ENCODE results near the gene CBX5.
"Not testable (repeated sequence)": the region's sequence is repeated elsewhere in the genome, so short reads cannot be mapped to it uniquely, and the experiment has no call there.

CBX5 gene

DNA sequence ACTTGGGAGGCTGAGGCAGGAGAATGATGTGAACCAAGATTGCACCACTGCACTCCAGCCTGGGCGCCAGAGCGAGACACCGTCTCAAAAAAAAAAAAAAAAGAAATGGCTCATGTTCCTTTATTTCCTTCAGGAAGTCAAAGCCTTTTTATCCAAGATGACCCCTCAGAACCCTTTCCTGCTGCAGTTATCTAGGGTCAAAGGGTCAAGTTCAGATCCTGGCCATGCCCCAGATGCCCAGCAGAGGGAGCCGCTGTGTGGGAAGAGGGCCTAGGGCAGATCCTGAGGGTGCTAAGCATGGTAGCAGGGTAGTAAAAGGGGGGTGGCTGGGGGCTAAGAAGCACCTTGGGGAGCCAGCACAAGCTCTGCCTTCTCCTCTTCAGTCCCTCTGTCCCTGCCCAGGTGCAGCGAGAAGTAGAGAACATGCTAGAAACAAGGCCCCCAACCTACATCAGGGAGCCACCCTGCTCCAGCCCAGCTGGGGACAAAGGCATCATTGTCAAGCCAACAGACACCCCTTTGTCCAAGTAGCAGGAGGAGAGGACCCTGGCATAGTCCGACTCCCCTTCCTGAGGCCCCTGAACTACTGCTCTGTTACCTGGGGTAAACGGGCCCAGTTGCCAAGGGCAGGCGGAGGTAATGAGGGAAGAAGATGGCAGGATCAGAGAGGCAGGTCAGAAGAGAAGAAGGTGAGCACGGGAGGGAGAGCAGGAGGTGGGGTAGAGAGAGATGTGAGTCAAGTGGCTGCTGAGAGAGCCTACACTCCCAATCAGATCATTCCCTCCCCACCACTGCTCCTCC is 14.4 kb upstream of the CBX5 start:
- peak; percentile 66 for DNase-seq (ENCODE audit: low spot score)

DNA sequence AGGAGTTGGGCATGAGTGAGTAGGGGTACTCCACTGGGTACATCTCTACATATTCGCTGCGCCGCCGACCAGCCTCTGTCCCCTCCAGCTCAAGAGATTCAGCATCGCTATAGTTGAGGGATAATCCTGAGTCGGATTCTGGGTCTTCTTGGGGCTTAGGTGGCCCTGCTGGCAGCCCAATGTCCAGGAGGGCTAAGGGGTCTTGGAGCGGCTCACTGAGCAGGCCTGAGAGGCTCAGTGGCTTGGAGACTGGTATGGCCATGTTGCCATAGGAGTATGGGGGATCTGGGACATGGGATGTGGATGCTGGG is 13.0 kb upstream of the CBX5 start:
- DNase-seq (ENCODE audit: low spot score): no peak

DNA sequence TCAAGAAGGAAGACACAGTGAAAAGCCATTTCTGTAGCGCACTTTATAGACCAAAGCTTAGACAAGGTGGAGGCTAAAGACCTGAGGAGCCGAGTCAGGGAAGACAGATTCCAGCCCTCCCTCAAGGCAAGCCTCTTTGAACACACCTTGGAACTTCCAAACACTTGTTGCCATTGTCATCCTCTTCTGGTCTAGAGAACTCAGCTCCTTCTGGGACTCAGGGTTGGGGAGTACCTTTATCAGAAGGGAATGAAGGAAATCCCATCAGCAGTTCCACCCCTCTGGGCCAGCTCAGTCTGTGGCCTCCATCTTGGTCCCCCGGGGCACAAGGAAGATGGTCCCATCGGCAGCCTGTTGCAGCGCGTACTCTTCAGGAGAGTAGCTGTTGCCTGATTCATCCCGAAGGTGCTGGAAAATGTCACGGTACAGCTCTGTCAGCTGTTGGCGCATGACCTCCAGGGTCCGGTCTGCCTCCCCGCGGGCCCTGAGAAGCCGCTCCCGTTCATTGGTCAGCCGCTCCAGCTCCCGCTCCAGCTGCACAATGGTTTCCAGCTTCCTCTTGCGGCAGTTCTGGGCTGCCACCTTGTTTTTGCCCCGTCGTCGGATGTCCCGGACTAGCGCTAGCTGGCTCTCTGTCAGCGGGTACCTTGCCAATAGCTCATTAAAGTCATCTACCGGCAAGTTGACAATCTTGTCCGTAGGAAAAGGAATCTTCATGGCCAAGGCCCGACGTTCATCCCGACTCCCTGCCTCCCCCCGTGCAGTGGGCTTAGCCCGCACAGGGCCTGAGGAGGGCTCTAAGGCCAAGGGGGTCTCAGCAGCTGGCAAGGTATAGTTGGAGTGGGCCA is 12.4 kb upstream of the CBX5 start:
- DNase-seq (ENCODE audit: low spot score): no peak

DNA sequence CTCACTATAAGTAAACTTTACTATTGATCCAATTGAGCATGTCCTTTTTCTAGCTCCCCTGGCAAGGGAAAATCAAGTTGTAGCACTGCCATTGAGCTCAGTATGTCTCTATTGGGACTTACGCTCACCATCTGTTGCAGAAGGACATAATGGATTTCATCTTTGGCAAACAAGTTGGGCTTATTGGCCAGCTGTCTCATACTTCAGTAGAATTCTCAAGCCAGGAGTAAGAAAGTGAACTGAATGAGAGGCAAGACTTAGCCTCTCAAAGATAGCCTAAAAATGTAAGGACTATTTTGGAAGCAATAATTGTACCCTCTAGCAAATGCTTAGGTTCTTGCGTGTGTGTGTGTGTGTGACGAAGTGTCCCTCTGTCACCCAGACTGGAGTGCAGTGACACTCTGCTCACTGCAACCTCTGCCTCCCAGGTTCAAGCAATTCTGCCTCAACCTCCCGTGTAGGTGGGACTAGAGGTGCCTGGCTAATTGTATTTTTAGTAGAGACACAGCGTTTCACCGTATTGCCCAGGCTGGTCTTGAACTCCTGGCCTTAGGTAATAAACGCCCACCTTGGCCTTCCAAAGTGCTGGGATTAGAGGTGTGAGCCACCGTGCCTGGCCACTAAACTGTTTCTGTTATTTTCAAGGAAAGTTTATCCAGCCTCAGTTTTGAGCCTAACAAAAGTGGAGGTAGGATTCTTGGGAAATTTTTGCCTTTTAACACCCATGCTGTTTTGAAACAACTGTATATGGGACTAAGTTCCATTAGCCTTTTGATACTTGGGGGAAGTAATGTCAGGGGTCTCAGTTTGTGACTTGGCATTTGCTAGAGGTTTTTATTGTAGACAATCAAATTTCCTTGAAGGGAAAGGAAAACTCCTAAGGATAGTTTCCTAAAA is 7.6 kb upstream of the CBX5 start:
- no peak for DNase-seq (ENCODE audit: low spot score)

DNA sequence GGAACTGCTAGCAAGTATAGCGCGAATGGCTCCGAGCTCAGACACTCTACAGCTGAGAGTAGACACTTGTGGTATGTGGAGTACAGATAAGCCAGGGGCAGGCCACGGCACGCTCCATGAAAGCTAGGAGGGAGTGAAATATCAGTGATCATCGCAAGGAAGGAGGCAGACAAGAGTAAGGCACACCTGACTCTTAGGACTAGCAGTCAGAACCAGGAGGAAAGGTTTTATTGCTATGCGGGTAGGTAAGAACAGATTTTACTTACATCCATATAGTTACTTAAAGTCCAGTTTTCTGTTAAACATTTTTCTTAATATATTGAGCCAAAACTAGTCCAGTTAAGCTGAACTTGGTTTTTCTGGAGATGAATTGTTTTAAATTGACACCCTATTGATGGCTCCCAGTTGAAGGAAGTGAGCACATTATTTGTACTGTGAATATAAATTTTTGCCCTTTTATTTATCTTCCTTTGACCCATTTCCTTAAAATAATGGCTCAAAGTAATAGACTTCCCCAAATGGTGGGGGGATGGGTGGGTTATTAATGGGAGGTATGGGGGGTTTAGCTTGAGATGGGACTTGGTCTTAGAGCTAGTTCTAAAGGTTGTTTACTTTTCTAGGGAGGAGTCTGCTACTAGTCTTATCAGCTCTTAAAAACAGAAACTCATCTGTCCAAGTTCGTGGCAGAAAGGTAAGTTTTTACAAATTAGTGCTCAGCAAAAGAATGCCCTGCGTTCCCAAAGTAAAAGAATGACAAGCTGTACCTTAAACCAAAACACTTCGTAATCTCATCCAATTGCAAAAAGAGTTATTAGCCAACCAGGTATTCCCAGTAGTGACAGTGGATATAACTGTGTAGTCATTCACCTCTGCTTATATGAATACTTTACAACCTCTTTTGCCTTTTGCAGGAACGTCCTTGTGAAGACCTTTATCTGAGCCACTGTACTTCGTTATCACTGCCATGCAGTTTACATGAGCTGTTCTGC is 6.4 kb upstream of the CBX5 start:
- no peak for DNase-seq (ENCODE audit: low spot score)

DNA sequence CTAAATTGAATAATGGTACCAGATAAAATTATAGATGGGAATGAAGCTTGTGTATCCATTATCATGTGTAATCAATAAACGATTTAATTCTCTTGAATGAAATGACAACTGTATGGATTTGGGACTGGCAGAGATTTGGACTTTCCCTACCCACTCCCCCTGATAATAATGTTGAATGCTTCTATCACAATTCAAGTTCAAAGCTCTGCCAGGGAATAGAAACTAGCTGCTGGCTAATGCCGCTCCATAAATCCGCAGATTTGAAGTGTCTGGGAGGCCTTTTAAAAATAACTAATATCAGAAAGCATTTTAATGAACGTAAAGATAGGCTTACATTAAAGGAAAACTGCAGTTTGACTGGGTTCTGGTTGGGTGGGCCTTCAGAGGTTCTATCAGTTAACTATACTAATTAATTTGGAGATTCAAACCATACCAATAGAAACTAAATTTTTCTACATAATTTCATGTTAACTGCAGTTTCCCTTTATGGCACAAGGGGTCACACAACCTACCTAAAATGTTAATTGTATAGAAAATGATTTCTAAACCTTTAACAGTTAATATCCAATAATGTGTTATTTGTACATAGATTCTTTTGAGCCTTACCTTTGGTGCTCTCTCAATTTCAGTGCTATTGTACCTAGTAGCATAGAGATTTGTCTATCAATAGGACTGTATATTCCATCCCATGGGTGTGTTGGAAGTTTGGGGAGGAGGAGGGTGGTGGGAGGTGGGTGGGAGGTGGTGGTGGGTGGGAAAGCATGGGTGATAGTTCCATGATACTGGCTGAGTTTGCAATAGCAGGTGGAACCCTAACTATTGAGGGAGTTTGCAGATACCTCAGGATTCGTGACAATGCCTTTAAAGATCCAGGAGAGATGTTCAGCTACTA is 5.5 kb upstream of the CBX5 start:
- no peak for DNase-seq (ENCODE audit: low spot score)

DNA sequence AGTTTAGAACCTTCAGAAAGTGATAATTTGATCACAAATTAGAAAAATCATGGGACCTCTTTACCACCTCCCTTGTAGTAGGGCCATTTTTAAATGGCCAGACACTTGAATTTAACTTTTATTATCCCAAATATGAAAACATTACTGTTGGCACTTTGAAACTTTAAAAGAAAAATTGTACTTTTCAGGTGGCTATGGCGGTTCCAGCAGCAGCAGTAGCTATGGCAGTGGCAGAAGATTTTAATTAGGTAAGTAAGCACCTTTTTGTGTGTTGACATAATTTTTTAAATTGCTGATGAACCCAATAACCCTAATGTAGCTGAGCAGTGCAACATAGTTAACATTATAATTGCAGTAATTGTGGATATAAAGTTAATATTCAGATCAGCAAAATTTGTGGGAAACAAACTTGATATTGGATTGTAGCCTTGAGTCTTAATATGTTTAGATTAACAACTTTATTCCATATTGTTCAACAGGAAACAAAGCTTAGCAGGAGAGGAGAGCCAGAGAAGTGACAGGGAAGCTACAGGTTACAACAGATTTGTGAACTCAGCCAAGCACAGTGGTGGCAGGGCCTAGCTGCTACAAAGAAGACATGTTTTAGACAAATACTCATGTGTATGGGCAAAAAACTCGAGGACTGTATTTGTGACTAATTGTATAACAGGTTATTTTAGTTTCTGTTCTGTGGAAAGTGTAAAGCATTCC is 4.3 kb upstream of the CBX5 start:
- DNase-seq (ENCODE audit: low spot score): not testable (repeated sequence)

DNA sequence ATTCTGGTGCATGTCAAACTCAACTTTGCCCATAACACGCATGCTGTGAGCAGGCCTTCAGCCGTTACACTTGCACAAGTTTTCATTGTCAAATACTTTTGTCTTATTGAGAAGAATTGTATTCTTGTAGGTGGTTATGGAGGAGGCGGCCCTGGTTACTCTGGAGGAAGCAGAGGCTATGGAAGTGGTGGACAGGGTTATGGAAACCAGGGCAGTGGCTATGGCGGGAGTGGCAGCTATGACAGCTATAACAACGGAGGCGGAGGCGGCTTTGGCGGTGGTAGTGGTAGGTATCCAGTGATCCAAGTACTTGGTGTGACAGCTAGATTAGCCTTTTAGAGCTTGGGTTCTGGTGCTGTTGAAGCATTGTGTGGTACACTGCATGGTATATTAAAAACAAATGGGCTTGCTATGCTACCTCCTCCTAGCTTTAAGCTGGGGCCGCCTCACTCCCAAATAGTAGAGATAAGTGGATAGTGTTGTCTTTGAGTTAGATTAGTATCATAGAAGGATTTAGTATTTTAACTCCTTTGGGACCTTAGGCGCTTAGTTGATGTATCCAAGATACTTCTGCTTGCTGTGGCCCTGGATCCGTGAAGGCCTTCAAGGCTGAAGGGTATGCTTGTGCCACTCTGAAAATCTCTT is 3.1 kb upstream of the CBX5 start:
- no peak for DNase-seq (ENCODE audit: low spot score)

DNA sequence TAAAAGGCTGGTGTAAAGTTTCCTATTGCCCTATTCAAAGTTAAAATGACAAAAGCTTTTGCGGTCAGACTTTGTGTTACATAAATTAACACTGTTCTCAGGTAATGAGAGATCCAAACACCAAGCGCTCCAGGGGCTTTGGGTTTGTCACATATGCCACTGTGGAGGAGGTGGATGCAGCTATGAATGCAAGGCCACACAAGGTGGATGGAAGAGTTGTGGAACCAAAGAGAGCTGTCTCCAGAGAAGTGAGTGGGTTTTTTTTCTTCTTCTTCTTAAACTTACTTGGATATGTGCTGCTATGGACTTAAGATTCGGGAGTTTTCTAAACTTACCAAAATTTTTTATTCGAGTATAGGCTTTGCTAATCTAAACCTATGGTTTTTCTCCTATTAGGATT is 1.8 kb upstream of the CBX5 start:
- not testable (repeated sequence) for DNase-seq (ENCODE audit: low spot score)

DNA sequence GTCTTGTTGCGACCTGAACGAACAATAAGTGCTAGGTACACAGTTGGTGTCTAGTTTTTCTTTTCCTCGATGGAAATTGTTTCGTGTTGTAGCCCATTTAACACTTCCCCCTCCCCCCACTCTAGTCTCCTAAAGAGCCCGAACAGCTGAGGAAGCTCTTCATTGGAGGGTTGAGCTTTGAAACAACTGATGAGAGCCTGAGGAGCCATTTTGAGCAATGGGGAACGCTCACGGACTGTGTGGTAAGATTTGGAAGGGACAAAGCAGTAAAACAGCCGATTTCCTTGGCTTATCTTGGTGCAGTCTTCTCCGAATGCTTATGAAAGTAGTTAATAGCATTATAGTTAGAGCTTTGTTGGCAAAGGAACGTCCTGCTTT is 1.3 kb upstream of the CBX5 start:
- not testable (repeated sequence) for DNase-seq (ENCODE audit: low spot score)

DNA sequence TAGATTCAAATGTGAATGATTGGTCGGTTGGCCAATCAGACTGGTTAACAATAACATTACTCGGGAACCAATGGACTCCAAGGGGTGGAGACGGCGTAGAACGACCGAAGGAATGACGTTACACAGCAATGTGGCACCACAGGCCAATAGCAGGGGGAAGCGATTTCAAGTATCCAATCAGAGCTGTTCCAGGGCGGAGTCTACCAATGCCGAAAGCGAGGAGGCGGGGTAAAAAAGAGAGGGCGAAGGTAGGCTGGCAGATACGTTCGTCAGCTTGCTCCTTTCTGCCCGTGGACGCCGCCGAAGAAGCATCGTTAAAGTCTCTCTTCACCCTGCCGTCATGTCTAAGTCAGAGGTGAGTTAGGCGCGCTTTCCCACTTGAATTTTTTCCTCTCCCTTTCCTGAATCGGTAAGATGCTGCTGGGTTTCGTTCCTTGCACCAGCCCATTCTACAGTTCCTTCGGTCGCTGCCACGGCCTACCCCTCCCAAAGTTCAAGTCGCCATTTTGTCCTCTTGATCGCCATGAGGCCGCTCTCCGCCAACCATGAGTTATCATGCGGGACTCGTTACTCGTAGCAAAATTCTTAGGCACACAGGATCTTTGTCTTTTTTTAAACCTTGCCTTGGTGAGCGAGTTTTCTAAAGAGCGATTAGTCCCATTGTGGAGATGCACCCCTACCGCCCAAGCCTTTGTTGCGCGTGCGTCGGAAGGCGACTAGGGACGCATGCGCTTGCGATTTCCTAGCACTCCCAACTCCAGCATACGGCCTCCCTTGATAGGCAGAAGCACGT is 742 bp upstream of the CBX5 start, which contains the start of gene HNRNPA1:
HNRNPA1 (plus strand) TSS at position 259 of the 793 bp plus-strand sequence; CDS start at position 341, 82 bp downstream.
- DNase-seq (ENCODE audit: low spot score): peak; percentile 100

DNA sequence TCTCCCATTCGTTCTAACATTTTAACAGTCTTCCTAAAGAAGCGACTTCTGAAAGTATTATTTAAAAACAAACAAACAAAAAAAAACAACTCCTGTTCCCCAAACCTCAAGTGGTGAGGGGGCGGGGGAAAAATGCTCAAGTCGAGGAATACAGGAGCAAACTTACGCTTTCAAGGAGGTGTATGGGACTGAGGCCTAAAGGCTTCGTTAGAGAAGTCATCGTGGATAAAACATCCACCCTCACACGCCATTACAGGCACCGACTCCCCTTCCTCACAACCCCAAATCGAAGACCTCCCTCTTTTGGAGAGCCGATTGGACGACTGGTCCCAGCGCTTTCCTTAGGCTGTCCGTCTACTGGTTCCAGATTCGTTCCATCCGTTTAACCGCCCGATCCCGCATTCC is 693 bp downstream of the CBX5 start:
- no peak for DNase-seq (ENCODE audit: low spot score)

DNA sequence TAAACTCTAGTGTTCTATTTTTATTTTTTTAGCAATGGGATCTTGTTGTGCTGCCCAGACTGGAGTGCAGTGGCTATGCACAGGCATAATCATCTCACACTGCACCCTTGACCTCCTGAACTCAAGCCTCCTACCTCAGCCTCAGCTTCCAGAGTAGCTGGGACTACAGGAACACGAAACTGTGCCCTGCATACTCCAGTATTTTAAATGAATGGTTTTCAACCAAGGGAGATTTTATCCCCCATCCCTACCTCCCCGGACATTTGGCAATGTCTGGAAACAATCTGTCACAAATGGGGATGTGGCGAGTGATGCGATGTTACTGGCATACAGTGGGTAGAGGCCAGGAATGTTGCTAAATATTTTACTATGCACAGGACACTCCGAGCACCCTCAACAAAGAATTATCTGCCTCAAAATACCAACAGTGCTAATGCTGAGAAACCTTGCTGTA is 2.1 kb downstream of the CBX5 start:
- no peak for DNase-seq (ENCODE audit: low spot score)

DNA sequence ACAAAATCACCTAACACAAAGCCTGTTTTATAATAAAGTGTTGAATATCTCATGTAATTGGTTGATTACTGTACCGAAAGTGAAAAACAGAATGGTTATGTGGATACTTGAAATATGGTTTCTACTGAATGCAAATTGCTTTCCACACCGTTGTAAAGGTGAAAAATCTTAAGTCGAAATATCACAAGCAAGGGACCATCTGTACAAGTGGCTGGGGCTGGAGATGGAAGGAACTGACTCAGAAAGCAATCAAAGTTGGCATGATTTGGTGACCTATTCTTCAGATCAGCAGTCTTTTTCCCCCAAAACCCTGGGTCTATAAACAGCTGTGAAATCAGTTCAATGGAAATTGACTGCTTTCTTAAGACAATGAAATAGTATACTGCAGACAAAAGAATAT is 3.6 kb downstream of the CBX5 start:
- no peak for DNase-seq (ENCODE audit: low spot score)

DNA sequence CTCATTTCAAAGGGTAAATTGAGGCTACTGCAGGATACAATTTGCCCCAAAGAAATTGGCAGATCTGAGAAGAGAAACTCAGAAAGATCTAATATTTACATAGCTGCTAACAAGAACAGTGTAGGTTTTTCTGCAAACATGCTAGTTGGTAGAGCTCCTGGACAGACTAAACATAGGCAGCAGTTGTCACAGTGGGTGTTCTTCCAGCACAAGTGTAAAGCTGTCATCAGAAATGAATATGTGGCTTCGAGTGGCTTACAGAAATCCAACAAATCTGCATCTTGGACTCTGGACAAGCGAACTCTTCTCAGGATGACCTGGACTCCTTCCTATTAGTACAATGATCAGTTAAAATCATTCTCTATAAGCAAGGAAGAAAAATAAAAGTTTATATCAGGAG is 5.9 kb downstream of the CBX5 start:
- no peak for DNase-seq (ENCODE audit: low spot score)

DNA sequence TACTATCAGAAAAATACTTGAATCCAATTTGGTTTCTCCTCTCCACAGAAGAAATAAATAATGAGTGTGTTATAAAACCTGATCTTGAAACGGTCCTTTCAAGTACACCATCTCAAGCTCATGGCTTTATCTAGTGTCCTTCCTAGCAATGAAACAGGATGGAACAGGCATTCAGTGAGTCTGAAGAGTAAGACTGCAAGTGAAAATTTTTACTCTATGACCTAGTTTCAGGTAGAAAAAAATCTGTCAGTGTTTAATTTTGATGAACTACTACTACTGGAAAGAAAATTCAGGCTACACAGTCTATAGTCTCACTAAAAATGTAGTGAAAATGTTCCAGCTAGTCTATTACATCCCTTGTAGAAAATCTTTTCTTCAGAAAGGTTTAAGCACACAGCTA is 7.7 kb downstream of the CBX5 start:
- no peak for DNase-seq (ENCODE audit: low spot score)

DNA sequence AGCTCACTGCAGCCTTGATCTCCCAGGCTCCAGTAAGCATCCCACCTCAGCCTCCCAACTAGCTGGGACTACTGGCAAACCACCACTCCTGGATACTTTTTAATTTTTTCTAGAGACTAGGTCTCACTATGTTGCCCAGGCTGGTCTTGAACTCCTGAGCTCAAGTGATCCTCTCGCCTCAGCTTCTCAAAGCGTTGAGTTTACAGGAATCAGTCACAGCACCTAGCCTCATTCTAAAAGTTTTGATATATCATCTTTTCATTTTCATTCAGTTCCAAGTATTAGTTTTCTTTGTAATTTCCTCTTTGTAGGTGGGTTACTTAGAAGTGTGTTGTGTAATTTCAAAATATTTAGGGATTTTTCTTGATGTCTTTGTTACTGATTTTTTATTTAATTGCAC is 9.6 kb downstream of the CBX5 start:
- no peak for DNase-seq (ENCODE audit: low spot score)

DNA sequence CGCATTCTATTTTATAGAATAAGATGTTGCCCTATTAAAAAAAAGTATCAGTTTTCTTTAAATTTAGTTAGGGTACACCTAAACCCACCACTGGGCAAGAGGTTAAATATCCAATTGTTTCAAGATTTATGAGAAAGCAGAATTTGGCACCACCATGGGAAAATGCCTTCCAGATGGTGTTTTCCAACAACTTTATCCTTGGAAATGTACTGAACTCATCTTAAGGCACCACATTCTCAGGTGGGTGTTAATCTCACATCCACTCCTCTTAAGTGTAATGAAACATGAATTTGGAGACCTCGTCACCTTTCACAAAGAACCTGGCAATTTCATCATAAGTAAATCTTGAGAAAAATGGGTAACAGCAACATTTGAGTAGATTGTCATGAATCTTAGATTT is 13.1 kb downstream of the CBX5 start:
- no peak for DNase-seq (ENCODE audit: low spot score)

Measured in SW480 (cell line).